Parathyroid adenoma (tissue), 2 donors: ENCODE measurements around the gene PVRIG.
"Not testable (repeated sequence)": the region's sequence is repeated elsewhere in the genome, so short reads cannot be mapped to it uniquely, and the experiment has no call there.

Source experiments
- H2AFZ ChIP-seq: fragments of 300-600 bp; sonication (generic); one replicate; pipeline ENCODE4 v1.7.0; 2017; ENCODE audit warnings: antibody characterized with exemption, mild to moderate bottlenecking
- H3K27ac ChIP-seq: fragments of 300-600 bp; sonication (generic); one replicate; pipeline ENCODE4 v1.7.0; 2017
- H3K27me3 ChIP-seq: fragments of 300-600 bp; sonication (generic); one replicate; pipeline ENCODE4 v1.7.0; 2017; ENCODE audit warnings: low read length; ENCODE audit not compliant: control insufficient read depth, insufficient read depth
- H3K36me3 ChIP-seq: fragments of 300-600 bp; sonication (generic); one replicate; pipeline ENCODE4 v1.7.0; 2017; ENCODE audit warnings: low read length; ENCODE audit not compliant: control insufficient read depth, insufficient read depth
- H3K4me1 ChIP-seq: fragments of 300-600 bp; sonication (generic); one replicate; pipeline ENCODE4 v1.7.0; 2017; ENCODE audit warnings: control low read depth
- H3K4me2 ChIP-seq: fragments of 300-600 bp; sonication (generic); one replicate; pipeline ENCODE4 v1.7.0; 2017; ENCODE audit warnings: low read length
- H3K4me3 ChIP-seq: fragments of 300-600 bp; sonication (generic); one replicate; pipeline ENCODE4 v1.7.0; 2017; ENCODE audit warnings: low read depth, low read length
- H3K79me2 ChIP-seq: fragments of 300-600 bp; sonication (generic); one replicate; pipeline ENCODE4 v1.7.0; 2017; ENCODE audit warnings: control low read depth
- H3K9ac ChIP-seq: fragments of 300-600 bp; sonication (generic); one replicate; pipeline ENCODE4 v1.7.0; 2017; ENCODE audit warnings: mild to moderate bottlenecking
- H3K9me3 ChIP-seq: fragments of 300-600 bp; sonication (generic); one replicate; pipeline ENCODE4 v1.7.0; 2017; ENCODE audit warnings: low read length; ENCODE audit not compliant: control insufficient read depth
- TF ChIP-seq, protein P1 (sequence below): fragments of 300-600 bp; sonication (generic); IDR thresholded peaks from one replicate; pipeline ENCODE4 v1.7.0; 2017; ENCODE audit warnings: antibody characterized with exemption, mild to moderate bottlenecking
- donor health status: primary hyperparathyroidism.

PVRIG gene

DNA sequence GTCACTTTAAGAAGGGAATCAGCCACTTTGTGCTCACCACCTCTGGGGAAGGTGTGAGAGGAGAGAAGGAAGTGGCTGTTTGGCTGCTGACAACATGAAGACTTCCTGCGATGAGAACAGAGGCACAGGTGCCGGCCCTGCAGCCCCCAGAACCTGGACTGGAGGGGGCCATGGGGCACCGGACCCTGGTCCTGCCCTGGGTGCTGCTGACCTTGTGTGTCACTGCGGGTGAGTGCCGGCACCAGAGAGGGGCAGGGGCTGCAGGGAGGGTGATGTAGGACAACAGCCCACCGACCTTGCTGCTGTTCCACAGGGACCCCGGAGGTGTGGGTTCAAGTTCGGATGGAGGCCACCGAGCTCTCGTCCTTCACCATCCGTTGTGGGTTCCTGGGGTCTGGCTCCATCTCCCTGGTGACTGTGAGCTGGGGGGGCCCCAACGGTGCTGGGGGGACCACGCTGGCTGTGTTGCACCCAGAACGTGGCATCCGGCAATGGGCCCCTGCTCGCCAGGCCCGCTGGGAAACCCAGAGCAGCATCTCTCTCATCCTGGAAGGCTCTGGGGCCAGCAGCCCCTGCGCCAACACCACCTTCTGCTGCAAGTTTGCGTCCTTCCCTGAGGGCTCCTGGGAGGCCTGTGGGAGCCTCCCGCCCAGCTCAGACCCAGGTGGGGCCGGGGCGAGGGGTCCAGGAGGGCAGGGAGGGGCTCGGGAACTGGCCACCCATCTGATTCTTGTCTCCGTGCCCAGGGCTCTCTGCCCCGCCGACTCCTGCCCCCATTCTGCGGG, at the start of gene PVRIG:
TSS of gene PVRIG (plus strand) at position 149 of the 785 bp plus-strand sequence. CDS start at position 171, 22 bp downstream.
- H2AFZ ChIP-seq, H3K79me2 ChIP-seq, H3K9me3 ChIP-seq, H3K4me3 ChIP-seq, H3K27ac ChIP-seq, H3K9ac ChIP-seq, H3K27me3 ChIP-seq, H3K36me3 ChIP-seq, H3K4me2 ChIP-seq, H3K4me1 ChIP-seq: not testable (repeated sequence)

DNA sequence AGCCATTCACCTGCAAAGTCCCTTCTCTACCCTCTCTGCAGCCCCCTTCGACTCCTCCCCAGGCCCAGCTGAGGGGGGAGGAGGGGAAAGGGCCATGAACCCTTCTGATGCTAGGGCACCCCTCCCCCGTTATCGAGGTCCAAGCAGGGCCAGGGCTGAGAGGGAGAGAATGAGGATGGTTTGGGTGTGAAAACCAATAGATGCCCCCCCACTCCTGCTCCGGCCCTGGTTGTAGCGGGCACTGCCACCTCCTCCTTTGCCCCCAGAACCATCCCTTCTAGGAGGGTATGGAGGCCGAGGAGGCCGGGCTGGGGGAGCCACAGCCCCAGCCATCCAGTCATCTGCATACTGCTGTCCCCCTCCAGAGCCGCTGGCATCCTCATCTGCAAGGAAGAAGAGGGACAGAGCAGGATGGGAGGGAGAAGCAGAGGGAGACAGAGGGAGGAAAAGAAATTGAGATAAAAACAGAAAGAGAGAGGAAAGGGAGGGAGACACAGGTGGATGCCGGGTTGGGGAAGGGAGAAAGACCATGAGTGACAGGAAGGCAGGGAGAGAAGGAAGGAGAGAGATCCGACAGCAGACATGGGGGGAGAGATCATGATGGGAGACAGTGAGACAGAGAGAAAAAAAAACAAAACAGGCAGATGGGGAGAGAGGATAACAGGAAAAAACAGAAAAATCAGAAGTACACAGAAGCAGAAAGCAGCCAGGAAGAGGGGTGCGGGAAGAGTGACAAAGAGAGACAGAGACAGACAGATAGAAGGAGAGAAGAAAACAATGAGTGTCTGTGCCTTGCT, 49.5 kb upstream of the PVRIG start:
- H3K9ac ChIP-seq = no peak overlapping the region
- H3K9me3 ChIP-seq = no peaks in the 10 kb centered on the region
- H3K4me2 ChIP-seq = no peak overlapping the region
- TF ChIP-seq, protein P1, sequence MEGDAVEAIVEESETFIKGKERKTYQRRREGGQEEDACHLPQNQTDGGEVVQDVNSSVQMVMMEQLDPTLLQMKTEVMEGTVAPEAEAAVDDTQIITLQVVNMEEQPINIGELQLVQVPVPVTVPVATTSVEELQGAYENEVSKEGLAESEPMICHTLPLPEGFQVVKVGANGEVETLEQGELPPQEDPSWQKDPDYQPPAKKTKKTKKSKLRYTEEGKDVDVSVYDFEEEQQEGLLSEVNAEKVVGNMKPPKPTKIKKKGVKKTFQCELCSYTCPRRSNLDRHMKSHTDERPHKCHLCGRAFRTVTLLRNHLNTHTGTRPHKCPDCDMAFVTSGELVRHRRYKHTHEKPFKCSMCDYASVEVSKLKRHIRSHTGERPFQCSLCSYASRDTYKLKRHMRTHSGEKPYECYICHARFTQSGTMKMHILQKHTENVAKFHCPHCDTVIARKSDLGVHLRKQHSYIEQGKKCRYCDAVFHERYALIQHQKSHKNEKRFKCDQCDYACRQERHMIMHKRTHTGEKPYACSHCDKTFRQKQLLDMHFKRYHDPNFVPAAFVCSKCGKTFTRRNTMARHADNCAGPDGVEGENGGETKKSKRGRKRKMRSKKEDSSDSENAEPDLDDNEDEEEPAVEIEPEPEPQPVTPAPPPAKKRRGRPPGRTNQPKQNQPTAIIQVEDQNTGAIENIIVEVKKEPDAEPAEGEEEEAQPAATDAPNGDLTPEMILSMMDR = no peak
- H3K79me2 ChIP-seq = no peaks in the 10 kb centered on the region
- H3K27me3 ChIP-seq = no peaks in the 10 kb centered on the region
- peaks cover 6% of the 10 kb centered on the region for H3K4me1 ChIP-seq
- H3K36me3 ChIP-seq = no peaks in the 10 kb centered on the region
- no peak overlapping the region for H3K27ac ChIP-seq
- H3K4me3 ChIP-seq = no peak overlapping the region
- no peak overlapping the region for H2AFZ ChIP-seq

DNA sequence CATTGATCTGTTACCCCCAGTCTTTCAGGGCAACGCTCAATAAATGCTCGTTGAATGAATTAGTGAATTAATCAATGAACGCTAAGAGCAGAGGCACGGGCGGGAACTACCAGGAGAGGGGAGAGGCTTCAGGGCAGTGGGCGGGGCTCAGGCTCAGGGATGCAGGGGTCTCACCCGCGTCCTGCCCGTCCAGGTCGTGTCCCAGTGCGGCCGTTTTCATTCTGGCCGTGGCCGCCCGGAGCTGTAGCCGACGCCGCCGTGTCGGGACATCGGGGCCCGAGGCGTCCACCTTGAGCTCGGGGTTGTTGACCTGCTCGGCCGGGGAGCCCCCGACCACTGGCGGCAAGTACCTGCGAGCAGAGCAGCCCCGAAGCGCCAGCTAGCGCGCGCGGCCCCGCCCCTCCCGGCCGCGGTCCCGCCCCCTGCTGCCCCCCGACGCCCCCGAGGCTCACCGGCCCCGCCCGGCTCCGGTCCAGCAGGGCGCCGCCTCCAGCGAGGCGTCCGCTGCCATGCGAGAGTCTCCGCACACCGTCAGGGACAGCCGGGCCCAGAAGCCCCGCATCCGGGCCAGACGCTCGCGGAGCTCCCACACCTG, 48.6 kb upstream of the PVRIG start:
- Histone ChIP-seq H3K27ac (no peak overlapping the region), H3K9me3 (no peaks in the 10 kb centered on the region), H3K4me2 (peak overlapping the region; percentile 71), H3K4me1 (peaks cover 6% of the 10 kb centered on the region), H3K9ac (no peak overlapping the region), H3K27me3 (no peaks in the 10 kb centered on the region), H3K36me3 (no peaks in the 10 kb centered on the region), H3K4me3 (peak overlapping the region; percentile 46), H2AFZ (peak overlapping the region; percentile 81), H3K79me2 (no peaks in the 10 kb centered on the region)
- TF ChIP-seq, protein P1 = no peak

DNA sequence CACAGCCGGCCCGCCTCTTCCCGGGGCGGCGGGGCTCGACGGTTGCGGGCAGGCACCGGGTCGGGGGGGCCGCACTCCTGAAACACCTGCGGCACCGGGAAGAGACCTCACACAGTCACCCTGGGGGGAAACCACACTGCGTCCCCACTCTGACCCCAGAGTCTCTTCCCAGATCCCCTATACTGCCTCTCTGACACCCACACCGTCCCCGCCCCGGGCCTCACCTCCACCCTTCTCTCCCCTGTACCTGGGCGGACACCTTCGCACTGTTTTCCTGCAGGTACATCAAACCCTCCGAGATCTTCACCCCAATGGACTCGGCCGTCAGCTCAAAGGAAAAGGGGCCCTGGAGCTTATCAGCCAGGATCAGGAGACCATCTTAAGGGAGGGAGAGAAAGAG, 47.9 kb upstream of the PVRIG start:
- H3K4me1 ChIP-seq = peaks cover 6% of the 10 kb centered on the region
- H3K36me3 ChIP-seq = no peaks in the 10 kb centered on the region
- no peaks in the 10 kb centered on the region for H3K9me3 ChIP-seq
- no peak overlapping the region for H3K27ac ChIP-seq
- no peaks in the 10 kb centered on the region for H3K27me3 ChIP-seq
- TF ChIP-seq, protein P1 = no peak
- no peak overlapping the region for H3K4me3 ChIP-seq
- no peaks in the 10 kb centered on the region for H3K79me2 ChIP-seq
- peak overlapping the region; percentile 81 for H2AFZ ChIP-seq
- no peak overlapping the region for H3K9ac ChIP-seq
- peak overlapping the region; percentile 38 for H3K4me2 ChIP-seq
